GM19324 (cell line): Measurements from ENCODE around the gene TMPRSS13.

Experiments used
- ATAC-seq: cut with Tn5 transposase; IDR thresholded peaks from one replicate; pipeline ENCODE4 v1.9.1; 2021; ENCODE audit warnings: mild to moderate bottlenecking, moderate library complexity; ENCODE audit not compliant: unreplicated experiment, low FRiP score

TMPRSS13 gene

GRCh38 chr11:117900720-117901440 is 28.3 kb downstream of the TMPRSS13 start:
- no peak for ATAC-seq

DNA sequence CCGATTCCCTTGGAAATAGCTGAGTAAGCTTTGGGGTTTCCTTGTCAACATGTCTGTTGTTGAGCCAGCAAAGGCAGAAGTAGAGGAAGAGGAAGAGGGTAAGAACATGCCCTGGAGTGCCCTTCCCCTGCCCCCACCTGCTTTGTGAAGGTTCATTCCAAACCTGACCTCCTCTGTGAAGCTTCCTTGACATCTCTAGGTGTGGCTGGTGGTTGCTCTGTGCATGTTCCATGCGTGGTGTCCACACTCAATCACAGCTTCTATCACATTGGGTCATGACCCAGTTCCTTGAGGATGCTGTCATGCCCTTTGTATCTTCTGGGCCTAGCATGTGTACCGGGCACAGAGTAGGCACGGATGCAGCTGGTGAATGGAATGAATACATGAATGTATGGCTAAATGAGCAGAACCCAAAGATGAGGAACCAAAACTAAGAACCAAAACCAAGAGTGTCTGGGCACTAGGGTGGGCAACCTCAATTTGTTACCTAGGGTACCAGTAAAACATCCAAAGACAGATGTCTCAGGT is 29.0 kb downstream of the TMPRSS13 start:
- no peak for ATAC-seq

DNA sequence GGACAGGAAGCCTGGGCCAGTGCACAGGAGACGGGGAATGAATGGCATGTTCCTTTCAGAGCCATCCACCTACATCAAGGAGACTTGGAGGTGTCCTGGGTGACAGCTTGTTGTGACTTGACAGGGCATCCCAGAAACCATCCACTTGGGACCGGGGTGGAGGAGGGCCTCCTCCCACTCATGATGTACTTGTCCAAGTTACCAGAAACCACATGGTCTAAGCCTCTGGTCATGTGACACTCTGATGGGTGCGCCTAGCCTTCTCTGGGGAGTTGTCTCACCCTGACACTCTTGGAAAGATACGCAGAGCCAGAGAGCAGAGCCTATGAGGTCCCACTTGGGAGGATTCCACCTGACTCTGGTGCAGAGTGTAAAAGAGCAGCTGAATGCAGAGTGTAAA is 31.1 kb downstream of the TMPRSS13 start:
- ATAC-seq = no peak

- no peak for ATAC-seq
Observed at GRCh38 chr11:117892651-117893050, 36.6 kb downstream of the TMPRSS13 start.

- no peak for ATAC-seq
Observed at GRCh38 chr11:117891362-117891761, 37.8 kb downstream of the TMPRSS13 start.

DNA sequence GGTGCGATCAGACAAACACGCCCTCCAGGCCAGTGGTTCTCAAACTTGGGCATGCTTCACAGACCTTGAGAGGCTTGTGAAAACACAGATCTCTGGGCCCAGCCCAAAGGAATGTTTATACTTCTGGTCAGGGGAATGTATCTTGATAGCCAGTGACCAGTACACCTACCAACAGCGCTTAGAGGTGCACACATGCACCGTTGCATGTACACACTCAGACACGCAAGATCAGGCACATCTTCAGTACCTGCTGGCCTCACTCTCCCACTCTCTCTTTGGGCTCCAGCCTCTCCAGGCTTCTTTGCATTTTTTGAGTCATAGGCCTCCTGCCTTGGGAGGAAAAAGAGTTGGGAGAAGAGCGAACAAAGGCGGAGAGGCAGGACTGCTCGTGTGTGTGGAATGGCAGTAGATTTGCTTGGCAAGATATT is 41.0 kb downstream of the TMPRSS13 start:
- no peak for ATAC-seq

GRCh38 chr11:117887431-117888138 is 41.6 kb downstream of the TMPRSS13 start:
- no peak for ATAC-seq

GRCh38 chr11:117885777-117886176 is 43.4 kb downstream of the TMPRSS13 start:
- ATAC-seq = no peak

- ATAC-seq = no peak
Observed at GRCh38 chr11:117884994-117885393, 44.2 kb downstream of the TMPRSS13 start.

DNA sequence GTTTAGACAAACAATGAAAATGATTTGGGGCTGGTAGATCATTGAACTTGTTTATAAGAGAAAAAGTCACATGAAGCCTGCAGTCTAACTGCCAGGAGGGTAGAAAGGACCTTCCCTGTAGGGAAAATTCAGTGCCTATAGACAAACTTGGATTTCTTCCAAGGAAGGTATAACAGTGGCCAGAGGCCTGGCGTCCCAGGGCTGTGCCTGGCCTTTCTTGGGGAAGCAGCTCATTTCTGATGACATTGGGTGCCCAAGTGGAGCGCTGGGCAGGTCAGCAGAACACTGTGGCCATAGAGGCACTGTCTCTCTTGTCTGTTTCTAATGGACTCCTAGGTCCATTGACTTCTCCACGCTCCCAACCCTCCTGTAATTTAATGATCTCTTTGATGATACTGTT is 46.1 kb downstream of the TMPRSS13 start:
- no peak for ATAC-seq

- no peak for ATAC-seq
Observed at GRCh38 chr11:117882311-117882905, 46.8 kb downstream of the TMPRSS13 start.

- no peak for ATAC-seq
Observed at GRCh38 chr11:117881217-117881616, 48.0 kb downstream of the TMPRSS13 start.

GRCh38 chr11:117879516-117880480 is 49.4 kb downstream of the TMPRSS13 start:
- ATAC-seq = no peak

DNA sequence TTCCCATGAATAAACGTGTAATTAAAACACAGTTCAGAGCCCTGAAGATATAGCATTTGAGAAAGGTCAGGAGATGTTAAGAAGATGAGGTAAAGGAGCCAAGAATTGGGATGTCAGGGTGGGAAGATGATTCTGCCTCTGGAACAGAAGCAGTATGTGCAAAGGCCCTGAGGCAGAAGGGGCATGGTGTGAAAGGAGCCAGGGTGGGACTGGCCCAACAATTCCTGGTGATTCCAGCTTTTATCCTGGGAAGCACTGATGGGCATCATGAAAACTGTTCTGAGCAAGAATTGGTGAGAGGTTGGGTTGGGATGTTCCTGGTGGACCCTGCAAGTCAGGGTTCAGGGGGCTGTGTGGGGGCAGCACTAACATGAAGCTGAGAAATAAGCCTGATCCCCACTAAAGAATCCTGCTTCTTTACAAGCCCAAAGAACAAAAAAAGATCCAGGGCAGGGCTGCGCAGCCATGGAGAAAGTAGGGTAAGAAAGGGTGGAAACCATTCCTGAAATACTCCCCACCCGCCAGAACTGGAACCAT is 50.2 kb downstream of the TMPRSS13 start:
- no peak for ATAC-seq

DNA sequence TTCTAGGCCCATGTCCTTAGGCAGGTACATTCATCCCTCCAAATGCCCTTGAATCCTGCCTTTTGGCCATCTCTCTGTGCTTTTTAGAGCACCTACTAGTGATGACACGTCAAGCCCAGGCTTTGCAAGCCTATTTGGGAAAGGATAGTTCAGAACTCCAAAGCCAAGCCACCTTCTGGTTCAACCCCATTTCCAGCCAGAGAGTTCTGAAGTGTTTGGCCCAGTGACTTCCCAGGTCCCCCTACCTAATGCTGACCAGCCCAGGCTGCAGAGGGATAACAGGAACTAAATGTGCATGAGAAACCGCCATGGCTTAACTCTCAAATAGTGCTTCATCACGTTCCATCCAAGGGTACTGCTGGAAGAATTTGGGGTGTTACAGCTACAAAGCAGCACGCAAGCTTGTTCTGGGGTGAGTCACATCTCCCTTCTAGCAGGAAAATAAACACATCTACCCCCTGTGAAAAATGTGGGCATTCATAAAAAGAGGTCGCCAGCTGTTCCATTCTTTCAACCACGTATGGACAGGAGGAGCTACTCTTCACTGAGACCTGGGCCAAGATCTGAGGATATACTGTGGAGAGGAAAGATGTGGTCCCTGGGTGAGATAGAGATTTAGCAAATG is 50.8 kb downstream of the TMPRSS13 start:
- no peak for ATAC-seq

GRCh38 chr11:117877120-117877784 is 52.0 kb downstream of the TMPRSS13 start:
- ATAC-seq = no peak

DNA sequence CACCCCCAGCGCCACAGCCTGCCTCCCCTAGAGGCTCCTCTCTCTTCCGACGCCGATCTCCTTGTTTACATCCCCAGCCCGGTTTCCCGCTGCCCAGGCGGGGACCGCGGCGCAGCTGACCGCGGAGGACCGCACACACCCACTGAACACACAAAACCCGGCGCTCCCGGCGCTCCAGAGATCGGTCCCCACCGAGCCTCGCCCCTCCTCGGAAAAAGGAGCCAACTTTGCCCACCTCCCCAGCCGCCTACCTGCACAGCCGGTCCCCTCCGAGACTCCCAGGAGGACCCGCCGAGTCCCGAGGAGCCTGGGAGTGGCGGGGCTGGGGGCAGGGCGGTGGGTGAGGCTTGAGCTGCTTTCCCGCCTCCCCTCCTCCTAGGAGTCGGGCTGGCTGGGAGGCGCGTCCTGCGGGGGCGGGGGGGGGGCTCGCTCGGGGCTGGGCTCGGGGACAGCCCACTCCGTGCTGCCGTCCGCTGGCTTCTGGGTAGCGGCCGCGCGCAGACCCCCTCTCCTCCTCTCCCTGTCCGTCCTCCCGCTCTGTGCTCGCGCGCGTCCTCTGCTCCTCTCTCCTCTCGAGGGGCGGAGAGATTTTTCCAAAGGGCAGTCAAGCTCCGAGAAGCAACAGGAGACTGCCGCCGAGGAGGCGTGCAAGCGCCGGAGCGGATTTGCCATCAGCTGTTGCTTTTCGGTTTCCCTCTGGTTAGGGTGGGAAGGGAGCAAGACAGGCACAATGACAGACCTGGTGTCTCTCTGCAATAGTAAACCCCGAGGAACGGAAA is 52.7 kb downstream of the TMPRSS13 start, which contains the start of gene FXYD6:
TSS of gene FXYD6 (minus strand) at position 318 of the 779 bp plus-strand sequence. CDS start 33,882 bp downstream, outside the sequence.
- no peak for ATAC-seq

GRCh38 chr11:117876059-117876340 is 53.2 kb downstream of the TMPRSS13 start:
- no peak for ATAC-seq
